ENCODE measurements around the gene COPS3.
"Not testable (repeated sequence)": the region's sequence is repeated elsewhere in the genome, so short reads cannot be mapped to it uniquely, and the experiment has no call there.

The COPS3 gene

DNA sequence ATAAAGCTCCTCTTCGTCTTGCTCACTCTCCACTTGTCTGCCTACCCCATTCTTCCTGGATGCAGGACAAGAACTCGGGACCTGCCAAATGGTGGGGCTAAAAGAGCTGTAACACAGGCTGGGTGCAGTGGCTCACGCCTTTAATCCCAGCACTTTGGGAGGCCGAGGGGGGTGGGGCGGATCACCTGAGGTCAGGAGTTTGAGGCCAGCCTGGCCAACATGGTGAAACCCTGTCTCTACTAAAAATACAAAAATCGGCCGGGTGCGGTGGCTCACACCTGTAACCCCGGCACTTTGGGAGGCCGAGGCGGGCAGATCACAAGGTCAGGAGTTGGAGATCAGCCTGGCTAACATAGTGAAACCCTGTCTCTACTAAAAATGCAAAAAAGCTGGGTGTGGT, 20.6 kb upstream of the COPS3 start:
- not testable (repeated sequence) for DNase-seq (ENCODE audit: low spot score)

DNA sequence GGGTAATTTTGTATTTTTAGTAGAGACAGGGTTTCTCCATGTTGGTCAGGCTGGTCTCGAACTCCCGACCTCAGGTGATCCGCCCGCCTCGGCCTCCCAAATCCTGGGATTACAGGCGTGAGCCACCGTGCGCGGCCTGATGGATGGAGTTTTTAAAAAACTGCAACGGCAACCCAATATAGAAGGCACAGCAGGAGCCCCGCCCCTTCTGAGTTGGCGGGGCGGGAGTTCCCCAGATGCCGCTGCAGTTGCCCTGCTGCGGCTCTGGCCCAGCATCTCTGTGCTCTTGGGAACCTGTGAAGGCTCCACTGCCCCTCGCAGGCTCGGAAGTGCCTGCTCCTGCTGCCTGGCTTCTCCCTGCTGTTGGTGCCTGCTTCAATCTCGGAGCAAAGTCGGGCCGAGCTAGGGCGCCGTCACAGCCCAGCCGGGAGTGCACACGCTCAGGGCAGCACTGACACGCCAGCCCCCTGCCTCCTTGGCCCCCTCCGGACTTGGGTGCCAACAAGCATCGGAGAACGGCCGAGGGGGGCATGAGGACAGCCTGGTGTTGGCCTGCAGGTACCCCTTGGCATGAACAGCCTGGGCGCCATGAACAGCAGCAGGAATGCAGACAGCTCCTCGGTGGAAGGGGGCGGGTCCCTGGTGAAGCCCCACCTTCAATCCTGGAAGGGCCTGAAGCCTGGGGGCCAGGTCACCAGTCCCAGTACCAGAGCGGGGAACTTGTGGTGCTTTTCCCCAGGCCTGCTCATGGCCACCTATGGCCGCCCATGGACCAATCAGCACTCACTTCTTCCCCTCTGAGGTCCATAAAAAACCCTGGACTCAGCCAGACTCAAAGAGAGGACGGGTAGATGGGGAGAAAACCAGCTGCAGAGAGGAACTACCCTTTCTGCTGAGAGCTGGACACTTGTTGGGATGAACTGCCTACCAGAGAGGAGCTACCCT, 19.9 kb upstream of the COPS3 start:
- no peak for DNase-seq (ENCODE audit: low spot score)

DNA sequence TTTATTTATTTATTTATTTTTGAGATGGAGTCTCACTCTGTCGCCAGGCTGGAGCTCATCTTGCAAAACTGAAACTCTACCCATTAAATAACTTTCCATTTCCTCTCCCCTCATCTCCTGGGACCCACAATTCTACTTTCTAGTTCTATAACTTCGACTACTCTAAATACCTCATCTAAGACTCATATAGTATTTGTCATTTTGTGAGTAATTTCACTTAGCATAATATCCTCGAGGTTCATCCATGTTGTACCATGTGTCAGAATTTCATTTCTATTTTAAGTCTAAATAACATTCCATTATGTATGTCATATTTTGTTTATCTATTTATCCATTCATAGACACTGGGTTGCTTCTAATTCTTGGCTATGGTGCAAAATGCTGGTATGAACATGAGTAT, 17.1 kb upstream of the COPS3 start:
- DNase-seq (ENCODE audit: low spot score): no peak

DNA sequence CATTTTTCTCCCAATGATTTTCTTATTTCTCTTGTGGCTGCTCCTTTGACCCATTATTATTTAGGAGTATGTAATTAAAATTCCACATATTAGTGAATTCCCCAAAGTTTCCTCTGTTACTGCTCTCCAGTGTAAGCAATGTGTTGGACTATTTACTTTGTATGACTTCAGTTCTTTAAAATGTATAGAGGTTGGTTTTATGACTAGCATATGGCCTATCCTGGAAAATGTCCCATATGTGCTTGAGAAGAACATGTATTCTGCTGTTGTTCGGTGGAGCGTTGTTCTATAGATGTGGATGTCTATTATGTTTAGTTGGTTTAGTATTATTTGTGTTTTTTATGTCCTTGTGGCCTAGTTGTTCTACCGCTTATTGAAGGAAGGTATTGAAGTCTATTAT, 16.2 kb upstream of the COPS3 start:
- DNase-seq (ENCODE audit: low spot score): no peak

DNA sequence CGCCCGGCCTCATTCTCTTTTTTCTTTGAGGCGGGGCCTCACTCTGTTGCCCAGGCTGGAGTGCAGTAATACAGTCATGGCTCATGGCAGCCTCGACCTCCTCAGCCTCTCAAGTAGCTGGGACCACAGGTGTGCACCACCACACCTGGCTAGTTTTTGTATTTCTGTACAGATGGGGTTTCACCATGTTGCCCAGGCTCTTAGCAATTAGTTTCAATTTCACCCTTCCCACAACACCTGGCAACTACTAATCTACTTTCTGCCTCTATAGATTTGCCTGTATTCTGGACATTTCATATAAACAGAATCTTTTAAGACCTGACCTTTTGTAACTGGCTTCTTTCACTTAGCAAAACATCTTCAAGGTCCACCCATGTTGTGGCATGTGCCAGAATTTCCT, 14.1 kb upstream of the COPS3 start:
- DNase-seq (ENCODE audit: low spot score): no peak

DNA sequence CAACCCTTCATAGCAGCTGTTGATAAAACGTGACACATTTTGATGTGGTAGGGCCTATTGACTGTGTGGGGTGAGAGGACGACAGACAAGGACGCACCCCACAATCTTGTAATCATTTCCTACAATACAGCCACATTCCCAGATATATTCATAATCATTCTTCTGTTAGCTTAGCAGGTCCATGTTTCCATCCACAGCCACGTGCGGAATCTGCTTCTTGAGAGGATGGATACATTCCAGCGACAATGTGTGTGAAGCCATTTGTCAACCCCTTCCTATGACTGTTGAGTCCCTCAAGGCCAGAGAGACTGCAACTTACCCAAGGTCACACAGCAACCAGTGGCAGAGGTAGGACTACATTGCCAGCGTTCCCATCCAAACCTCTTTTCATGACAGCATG, 8.7 kb upstream of the COPS3 start:
- no peak for DNase-seq (ENCODE audit: low spot score)

DNA sequence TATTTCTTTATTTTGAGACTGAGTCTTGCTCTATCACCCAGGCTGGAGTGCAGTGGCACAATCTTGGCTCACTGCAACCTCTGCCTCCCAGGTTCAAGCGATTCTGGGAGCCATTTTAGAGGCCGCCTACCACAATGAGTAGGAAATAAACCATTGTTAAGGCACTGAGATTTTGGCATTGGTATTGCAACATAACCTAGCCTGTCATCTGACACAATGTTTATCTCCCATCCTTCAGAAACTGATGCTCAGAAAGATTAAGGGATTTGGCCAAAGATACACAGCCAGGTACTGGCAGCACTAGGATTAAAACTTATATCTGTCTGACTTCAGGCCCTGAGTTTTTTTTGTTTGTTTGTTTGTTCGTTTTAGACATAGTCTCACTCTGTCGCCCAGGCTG, 8.0 kb upstream of the COPS3 start:
- no peak for DNase-seq (ENCODE audit: low spot score)

DNA sequence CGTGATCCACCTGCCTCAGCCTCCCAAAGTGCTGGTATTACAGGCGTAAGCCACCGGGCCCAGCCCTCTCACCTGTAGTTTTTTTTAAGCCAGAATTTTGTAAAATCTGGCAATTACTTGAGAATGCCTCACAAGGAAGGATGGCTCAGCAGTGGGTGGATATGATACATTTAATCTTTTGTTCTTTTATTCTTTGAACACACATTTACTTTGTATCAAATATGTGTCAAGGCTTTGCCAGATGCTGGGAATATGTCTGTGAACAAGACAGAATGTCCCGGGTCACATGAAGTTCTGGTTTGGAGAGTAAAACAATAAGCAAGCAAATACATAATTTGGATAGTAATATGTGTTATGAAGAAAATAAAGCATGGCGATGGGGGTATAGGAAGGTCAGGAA, 4.9 kb upstream of the COPS3 start:
- no peak for DNase-seq (ENCODE audit: low spot score)

DNA sequence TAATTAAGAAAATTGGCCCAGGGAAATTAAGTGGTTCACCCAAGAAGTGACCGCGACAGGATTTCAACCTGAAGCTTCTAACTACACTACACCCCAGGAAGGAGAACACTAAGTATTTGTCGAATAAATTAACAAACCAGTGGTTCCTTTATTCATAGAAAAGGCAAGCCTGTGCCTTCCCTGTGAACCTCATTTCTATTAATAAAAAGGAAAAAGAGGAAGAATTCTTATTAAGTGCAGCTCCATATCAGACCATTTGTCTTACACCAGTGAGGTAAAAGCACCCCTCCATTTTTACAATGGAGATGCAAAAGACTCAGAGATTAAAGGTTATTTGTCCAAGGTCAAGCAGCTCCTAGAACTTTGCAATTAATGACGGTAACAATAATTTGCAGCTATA, 1.7 kb downstream of the COPS3 start:
- no peak for DNase-seq (ENCODE audit: low spot score)

DNA sequence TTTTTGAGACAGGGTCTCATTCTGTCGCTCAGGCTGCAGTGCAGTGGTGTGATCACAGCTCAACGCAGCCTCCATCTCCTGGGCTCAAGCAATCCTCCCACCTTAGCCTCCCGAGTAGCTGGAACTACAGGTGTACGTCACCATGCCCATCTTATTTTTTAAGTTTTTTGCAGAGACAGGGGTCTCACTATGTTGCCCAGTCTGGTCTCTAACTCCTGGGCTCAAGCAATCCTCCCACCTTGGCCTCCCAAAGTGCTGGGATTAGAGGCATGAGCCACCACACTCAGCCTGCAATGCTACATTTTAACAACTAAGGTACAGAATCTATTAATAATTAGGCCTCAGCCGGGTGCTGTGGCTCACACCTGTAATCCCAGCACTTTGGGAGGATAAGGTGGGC, 3.6 kb downstream of the COPS3 start:
- DNase-seq (ENCODE audit: low spot score): not testable (repeated sequence)

DNA sequence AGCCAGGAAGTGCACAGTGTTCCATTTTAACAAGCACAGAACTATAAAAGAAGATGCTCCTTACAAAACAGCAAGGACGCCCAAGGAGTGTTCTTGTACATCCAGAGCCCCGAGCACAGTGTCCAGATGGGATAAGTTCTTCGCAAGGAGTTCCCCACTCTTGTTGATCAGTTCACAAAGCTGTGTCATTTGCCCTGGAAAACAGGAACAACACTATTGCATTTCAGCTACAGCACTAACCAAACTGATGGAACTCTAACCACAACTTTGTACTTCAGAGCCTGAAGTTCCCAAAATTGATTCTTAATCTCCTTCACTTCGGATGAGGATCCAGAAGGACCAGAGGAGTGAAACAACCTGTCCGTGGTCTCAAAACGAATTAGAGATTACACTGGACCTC, 5.1 kb downstream of the COPS3 start:
- no peak for DNase-seq (ENCODE audit: low spot score)

DNA sequence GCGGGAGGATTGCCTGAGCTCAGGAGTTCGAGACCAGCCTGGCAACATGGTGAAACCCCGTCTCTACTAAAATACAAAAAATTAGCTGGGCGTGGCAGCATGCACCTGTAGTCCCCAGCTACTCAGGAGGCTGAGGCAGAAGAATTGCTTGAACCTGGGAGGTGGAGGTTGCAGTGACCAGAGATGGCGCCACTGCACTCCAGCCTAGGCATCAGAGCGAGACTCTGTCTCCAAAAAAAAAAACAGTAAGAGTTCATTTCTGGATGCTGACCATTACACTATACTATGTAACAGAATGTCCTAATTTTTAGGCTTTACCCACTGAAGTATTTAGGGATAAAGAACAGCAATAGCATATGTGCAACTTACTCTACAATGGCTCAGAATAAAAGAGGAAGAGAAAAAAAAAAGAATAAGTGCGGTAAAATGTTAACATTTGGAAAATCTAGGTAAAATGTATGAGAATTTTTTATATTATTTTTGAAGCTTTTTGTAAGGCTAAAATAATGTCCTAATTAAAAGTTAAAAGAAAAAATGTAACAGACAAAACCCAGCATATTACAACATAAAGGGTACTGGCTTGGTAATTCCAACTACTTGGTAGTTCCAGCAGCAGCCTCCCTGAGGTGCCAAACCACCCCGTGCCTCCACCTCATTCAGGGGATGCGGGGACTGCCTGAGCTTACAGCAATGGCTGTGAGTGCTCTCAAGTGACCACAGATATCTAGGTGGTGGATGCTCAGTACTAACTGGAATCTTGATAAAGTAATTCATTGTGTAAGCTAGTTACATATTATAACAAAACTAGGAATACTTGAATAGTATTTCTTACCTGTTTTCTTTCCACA, 10.9 kb downstream of the COPS3 start:
- DNase-seq (ENCODE audit: low spot score): no peak

DNA sequence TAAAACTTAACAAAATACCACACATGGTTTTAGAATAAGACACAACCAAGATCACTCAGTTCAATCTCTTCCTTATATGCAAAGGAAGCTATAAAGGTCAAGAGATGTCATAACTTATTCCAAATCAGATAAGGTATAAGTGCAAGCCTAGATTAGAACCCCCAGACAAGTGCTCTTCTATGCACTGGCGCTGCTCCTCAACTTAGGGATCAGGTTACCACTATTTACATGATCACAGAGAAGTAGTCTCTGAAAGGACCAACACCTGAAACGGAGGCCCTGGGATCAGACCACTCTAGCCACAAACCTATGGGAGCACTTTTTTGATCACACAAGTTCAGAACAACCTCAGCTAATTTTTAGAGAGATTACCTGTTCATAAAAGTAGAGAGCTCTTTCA, 16.6 kb downstream of the COPS3 start:
- no peak for DNase-seq (ENCODE audit: low spot score)

DNA sequence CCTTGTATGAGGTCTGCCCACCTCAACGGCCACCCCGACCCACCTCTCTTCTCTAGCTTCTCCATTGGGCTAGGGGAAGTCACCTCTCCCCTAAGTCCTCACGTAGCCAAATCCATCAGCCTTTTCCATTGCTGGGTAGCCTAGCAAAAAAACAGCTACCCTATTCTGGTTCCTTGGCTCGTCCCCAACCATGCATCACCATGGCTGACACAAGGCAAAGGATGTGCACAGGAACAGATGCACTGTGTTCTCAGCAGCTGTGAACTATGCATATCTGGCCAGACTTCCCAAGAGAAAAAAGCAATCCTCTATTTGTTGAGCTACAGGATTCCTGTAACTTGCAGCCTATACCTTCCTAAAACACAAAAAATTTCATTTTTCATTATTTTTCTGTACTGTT, 22.0 kb downstream of the COPS3 start:
- no peak for DNase-seq (ENCODE audit: low spot score)

DNA sequence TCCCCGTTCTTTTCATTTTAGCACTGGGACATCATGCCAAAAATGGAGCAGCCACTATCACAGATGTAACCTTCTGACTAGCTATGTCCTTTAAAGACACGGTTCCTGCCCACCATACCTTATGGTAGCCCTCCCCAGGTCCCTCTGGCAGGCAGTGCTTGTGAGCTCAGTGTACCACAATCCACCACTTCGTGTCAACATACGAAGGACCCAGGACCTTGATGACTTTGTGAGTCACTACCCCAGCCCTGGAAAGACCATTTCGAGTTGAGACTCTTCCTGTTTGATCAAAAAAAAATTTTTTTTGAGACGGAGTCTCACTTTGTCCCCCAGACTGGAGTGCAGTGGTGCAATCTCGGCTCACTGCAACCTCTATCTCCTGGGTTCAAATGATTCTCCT, 23.0 kb downstream of the COPS3 start:
- DNase-seq (ENCODE audit: low spot score): no peak

DNA sequence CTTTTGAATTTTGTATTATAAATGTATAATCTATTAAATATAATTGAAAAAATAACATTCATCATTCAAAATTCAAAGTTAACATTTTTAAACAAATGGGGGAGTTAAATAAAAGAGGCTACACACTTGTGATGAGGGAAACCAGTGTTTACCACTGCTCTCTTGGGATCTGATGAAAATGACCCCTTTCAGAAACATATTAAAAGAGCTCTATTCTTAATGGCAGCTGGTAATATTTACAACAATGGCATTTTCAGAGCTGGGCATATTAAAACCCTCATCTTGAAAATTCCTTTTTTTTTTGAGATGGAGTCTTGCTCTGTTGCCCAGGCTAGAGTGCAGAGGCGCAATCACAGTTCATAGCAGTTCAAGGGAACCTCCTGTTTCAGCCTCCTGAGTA, 24.7 kb downstream of the COPS3 start:
- DNase-seq (ENCODE audit: low spot score): no peak

DNA sequence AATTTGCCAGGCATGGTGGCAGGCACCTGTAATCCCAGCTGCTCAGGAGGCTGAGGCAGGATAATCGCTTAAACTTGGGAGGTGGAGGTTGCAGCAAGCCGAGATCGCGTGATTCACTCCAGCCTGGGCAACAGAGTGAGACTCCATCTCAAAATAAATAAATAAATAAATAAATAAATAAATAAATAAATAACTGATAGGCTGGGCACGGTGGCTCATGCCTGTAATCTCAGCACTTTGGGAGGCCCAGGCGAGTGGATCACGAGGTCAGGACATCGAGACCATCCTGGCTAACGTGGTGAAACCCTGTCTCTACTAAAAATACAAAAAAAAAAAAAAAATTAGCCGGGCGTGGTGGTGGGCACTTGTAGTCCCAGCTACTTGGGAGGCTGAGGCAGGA, 25.4 kb downstream of the COPS3 start:
- DNase-seq (ENCODE audit: low spot score): not testable (repeated sequence)

DNA sequence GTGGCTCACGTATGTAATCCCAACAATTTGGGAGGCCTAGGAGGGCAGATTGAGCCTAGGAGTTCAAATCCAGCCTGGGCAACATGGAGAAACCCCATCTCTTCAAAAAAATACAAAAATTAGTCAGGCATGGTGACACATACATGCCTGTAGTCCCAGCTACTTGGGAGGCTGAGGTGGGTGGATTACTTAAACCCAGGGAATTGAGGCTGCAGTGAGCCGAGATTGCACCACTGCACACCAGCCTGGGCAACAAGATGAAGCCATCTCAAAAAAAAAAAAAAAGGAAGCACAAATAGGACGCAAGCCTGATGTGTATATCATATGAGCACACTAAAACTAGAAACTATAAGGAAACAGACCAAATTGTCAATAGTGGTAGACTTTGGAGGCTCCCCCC, 27.0 kb downstream of the COPS3 start:
- DNase-seq (ENCODE audit: low spot score): no peak

DNA sequence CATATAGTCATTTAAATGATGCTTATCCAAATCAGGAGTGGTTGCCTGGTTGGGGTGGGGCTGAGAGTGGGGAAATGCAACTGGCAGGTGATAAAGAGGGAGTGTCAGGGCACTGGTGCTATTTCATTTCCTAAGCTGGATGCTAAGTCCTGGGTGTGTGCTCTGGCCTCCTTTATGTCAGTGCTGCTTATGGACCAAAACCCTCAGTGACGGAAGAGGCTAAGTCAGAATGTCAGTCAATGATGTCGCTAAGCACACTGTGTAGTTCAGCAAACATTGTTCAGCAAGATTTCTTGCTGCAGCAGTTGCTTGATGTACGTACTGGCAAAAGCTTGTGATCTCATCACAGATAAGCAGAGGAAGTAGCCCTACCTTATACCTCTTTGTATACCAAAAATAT, 27.6 kb downstream of the COPS3 start:
- DNase-seq (ENCODE audit: low spot score): no peak

DNA sequence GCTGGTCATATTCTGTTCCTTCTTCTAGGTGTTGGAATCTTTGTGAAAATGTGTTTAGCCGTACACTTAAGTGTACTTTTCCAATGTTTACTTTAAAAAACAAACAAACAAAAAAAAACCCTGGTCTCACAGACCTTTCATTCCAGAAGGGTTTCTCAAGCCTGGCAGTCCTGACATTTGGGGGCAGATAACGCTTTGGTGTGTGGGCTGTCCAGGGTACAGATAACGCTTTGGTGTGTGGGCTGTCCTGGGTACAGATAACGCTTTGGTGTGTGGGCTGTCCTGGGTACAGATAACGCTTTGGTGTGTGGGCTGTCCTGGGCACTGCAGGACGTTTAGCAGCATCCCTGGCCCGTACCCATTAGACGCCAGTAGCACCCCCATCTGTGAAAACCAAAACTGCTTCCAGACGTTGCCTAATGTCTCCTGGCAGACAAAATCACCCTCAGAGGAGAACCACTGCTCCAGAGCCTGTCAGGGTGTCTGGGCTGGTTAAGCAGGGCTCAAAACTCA, 28.8 kb downstream of the COPS3 start:
- no peak for DNase-seq (ENCODE audit: low spot score)

DNA sequence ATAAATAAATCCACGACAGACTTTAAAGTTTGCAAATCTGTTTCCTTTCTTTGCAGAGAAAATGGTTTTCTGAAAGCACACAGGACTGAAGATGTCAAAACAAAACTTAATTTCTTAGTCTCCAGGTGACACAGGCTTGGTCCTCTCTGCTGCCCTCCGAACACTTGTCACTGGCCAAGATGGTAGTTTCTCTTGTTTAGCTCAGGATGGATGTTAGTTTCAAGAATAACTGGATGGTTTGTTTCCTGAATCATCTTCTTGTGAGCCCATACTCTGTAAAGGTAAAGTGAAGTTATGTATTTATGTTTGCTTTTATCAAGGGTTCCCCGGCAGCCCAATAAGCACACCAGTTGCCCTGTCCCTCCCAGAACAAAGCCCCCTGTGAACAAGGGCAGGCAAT, 34.2 kb downstream of the COPS3 start:
- no peak for DNase-seq (ENCODE audit: low spot score)

DNA sequence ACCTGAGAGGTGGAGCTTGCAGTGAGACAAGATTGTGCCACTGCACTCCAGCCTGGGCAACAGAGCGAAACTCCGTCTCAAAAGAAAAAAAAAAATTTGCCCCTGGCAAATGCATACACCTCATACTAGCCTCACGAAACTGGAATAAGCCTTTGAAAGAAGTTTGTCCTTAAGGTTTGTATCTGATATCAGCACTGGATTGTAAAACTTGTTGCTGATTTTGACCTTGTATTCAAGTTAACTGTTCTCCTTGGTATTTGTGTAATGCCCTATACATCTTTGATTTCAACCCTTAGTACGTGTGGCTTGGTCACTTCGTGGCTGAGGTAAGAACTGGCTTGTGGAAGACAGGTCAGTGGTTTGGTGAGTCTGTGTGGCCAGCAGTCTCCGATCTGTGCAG, 37.9 kb downstream of the COPS3 start:
- no peak for DNase-seq (ENCODE audit: low spot score)

DNA sequence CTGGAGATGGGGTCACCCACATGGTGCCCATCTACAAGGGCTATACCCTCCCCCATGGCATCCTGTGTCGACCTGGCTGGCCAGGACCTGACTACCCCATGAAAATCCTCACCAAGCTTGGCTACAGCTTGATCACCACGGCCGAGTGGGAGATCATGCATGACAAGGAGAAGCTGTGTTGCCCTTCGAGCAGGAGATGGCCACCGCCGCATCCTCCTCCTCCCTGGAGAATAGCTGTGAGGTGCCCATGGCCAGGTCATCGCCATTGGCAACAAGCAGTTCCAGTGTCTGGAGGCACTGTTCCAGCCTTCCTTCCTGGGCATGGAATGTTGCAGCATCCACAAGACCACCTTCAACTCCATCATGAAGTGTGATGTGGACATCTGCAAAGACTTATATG, 38.8 kb downstream of the COPS3 start:
- no peak for DNase-seq (ENCODE audit: low spot score)
